ENCODE results near the gene MYADML2.

Gene MYADML2

GRCh38 chr17:81912441-81913309 lies 34.4 kb downstream of the MYADML2 start:
- no peak for DNase-seq (ENCODE audit: low read depth in 2 of 3, low spot score in 2 of 3)

GRCh38 chr17:81911969-81912368 lies 35.1 kb downstream of the MYADML2 start:
- DNase-seq (ENCODE audit: low read depth in 2 of 3, low spot score in 2 of 3): no peak

DNA sequence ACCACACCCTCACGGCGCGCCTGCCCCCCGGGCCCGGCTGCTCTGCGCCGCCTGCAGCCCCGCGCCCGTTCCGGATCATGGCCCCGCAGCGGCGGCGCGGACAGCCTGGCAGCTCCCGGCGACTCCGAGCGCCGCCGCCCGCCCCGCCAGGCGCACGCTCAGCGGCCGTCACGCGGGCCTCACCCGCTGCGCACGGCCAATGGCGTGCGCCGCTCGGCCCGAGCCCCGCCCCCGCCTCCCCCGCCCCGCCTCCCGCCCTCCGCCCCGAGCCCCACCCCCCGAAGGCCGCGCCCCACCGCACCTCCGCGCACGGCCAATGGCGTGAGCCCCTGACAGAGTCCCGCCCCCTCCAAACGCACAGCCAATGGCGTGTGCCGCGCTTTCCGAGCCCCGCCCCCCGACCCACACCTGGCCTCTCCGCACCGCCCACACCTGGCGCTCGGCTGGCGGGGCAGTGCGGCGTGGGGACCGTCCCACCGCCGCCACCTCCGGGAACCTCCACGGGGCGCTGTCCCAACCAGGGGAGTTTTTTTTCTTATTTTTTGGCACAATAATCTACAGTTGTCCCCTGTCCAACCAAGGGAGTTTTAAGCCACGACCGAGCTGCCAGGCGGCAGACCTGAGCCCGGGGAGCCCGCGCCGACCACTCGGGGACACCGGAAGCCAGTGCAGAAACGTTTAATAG lies 35.6 kb downstream of the MYADML2 start, which contains the start of gene PCYT2:
Gene PCYT2, minus strand, starts transcription at position 123 of the 685 bp plus-strand sequence. Its CDS starts 44 bp downstream, at position 79.
- DNase-seq (ENCODE audit: low read depth in 2 of 3, low spot score in 2 of 3): peak; percentile 76 to 81 (median 80)

DNA sequence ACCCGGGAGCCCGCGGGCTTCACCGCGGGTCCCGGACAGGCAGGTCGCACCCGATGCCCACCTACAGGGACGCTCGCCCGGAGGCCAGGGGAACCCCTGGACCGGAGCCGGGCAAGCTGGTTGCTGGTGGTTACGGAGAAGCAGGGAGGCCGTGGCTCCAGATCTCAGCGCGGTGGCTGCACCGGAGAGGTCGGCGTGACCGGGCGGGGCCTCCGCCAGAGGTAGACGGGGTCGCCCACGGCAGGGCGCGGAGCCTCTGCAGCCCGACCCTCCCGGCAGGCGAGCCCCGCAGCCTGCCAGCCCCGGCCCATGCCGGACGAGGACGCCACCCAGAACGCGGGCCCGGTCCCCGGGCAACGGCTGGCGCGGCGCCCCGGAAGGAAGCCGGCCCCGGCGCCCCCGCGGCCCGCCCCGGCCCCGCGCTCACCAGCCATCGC lies 36.2 kb downstream of the MYADML2 start:
- DNase-seq (ENCODE audit: low read depth in 2 of 3, low spot score in 2 of 3): no peak

GRCh38 chr17:81909966-81910839 lies 36.8 kb downstream of the MYADML2 start:
- no peak for DNase-seq (ENCODE audit: low read depth in 2 of 3, low spot score in 2 of 3)

GRCh38 chr17:81909231-81909630 lies 37.8 kb downstream of the MYADML2 start:
- no peak for DNase-seq (ENCODE audit: low read depth in 2 of 3, low spot score in 2 of 3)

DNA sequence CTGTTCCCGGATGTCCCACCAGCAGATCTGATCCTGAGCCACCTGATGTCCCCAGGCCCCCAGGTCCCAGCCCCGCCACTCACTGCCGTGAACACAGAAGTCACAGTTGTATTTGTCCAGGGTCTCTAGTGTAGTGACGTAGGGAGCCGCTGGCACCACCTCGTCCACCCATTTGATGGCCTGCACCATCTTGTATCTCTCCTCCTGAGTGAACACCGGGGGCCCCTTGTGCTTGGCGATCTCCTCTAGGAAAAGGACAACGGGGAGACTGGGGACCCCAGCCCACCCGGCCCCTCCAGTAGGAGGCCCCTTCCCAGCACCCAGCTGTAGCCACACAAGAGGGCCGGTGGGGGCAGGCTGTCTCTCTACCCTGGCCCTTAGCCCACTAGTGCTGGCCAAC lies 38.2 kb downstream of the MYADML2 start:
- DNase-seq (ENCODE audit: low read depth in 2 of 3, low spot score in 2 of 3): no peak

- no peak for DNase-seq (ENCODE audit: low read depth in 2 of 3, low spot score in 2 of 3)
Observed at GRCh38 chr17:81907219-81908145, 39.6 kb downstream of the MYADML2 start.

- no peak for DNase-seq (ENCODE audit: low read depth in 2 of 3, low spot score in 2 of 3)
Observed at GRCh38 chr17:81906476-81907218, 40.4 kb downstream of the MYADML2 start.

DNA sequence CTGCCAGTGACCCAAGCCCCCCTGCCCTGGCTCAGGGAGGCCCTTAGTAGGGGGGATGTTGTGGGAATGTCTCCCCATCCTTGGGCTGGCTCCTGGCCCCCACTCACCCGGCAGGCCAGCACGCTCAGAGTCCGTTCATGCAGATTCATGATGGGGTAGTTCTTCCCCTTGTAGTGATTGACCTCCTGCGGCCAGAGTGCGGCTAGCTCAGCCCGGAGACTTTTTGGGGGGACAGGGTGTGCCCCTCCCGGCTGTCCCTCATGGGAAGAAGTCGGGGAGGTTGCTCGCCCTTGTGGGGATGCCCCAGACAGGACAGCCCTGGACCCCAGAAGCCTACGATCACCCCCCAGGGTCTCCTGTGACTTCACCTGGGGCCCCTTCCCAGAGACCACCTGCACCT lies 41.0 kb downstream of the MYADML2 start:
- DNase-seq (ENCODE audit: low read depth in 2 of 3, low spot score in 2 of 3): no peak

DNA sequence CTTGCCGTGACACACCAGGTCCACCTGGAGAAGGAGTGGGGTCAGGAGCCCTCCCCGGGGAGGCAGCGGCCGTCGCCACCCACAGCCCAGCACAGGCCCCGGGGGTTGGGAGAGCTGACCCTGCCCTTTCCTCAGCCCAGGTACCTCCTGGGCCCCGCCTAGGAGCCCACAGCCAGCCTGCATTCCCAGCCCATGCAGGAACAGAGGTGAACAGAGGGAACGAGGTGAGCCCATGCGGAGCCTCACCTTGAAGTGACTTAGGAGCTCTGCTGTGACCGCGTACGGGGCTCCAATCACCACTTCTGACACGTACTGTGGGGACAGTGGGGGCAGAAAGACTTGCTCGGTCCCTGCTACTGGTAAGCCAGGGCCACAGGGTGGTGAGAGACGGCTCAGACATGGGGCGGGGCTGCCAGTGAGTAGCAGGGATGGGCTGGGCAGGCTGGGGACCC lies 41.6 kb downstream of the MYADML2 start:
- no peak for DNase-seq (ENCODE audit: low read depth in 2 of 3, low spot score in 2 of 3)

- DNase-seq (ENCODE audit: low read depth in 2 of 3, low spot score in 2 of 3): no peak
Observed at GRCh38 chr17:81904600-81905423, 42.2 kb downstream of the MYADML2 start.

- no peak for DNase-seq (ENCODE audit: low read depth in 2 of 3, low spot score in 2 of 3)
Observed at GRCh38 chr17:81903896-81904599, 43.0 kb downstream of the MYADML2 start.

GRCh38 chr17:81903415-81903831 lies 43.6 kb downstream of the MYADML2 start:
- no peak for DNase-seq (ENCODE audit: low read depth in 2 of 3, low spot score in 2 of 3)

GRCh38 chr17:81902653-81903414 lies 44.2 kb downstream of the MYADML2 start:
- DNase-seq (ENCODE audit: low read depth in 2 of 3, low spot score in 2 of 3): no peak

DNA sequence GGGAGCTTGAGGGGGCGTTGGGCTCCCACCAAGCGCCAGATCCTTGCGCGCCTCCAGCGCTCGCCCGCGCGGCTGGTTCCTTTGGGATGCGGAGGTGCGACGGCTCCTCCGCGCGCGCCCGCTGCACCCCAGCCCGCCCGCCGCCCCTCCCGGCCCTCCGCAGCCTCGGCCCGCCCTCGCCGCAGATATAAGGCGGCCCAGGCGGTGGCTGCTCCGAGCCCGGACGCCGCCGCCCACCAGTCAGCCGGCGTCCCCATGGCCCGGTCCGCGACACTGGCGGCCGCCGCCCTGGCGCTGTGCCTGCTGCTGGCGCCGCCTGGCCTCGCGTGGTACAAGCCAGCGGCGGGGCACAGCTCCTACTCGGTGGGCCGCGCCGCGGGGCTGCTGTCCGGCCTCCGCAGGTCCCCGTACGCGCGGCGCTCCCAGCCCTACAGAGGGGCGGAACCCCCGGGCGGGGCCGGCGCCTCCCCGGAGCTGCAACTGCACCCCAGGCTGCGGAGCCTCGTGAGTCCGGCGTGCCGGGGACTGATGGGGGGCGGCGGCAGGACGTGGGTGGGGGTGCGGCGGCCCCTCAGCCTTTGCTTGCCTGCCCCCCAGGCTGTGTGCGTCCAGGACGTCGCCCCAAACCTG lies 44.9 kb downstream of the MYADML2 start, which contains the start of gene NPB:
Gene NPB, plus strand, starts transcription at position 216 of the 630 bp plus-strand sequence. Its CDS starts 40 bp downstream, at position 256.
- no peak for DNase-seq (ENCODE audit: low read depth in 2 of 3, low spot score in 2 of 3)
